ENCODE results near the gene XCR1.

Gene XCR1, protein sequence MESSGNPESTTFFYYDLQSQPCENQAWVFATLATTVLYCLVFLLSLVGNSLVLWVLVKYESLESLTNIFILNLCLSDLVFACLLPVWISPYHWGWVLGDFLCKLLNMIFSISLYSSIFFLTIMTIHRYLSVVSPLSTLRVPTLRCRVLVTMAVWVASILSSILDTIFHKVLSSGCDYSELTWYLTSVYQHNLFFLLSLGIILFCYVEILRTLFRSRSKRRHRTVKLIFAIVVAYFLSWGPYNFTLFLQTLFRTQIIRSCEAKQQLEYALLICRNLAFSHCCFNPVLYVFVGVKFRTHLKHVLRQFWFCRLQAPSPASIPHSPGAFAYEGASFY

DNA sequence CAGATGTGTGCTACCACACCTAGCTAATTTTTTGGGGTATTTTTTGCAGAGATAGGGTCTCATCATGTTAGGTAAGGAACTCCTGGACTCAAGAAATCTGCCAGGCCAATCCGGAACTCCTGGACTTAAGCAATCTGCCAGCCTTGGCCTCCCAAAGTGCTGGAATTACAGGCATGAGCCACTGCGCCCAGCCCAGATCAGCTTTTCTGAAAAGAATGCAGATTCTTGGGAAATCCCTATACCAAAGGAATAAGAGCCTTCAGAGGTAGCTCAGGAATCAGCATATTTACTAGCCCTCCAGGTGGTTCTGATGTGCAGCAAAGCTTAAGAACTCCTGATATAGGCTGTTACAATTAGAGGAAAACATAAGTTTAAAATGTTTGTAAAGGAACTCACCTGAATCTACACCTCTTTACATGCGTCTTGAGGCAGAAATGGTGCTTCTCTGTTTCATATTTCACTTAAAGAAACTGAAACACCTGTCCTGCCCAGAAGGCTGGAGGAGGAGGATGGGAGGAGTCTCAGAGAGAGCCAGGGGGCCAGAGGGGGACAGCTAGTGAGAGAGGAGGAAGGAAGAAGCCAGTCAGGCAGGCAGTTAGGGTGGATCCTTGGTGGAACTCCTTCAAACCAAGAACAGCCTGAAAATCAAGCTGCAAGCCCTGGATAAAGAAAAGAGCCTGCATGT, at the start of gene XCR1:
XCR1 (minus strand) TSS at position 463 of the 685 bp plus-strand sequence. CDS start 5,536 bp downstream, outside the sequence.
- Histone ChIP-seq H3K4me1 (no peaks in the 10 kb centered on the region), H3K9me3 (peaks cover 0 to 7% (median 0%) of the 10 kb centered on the region in 3 donors), H3K27ac (no peak within 1 kb of the TSS), H3K27me3 (no peaks in the 10 kb centered on the region), H3K36me3 (no peaks in the 10 kb centered on the region), H3K4me3 (no peak within 1 kb of the TSS)
- TF ChIP-seq, protein P1, sequence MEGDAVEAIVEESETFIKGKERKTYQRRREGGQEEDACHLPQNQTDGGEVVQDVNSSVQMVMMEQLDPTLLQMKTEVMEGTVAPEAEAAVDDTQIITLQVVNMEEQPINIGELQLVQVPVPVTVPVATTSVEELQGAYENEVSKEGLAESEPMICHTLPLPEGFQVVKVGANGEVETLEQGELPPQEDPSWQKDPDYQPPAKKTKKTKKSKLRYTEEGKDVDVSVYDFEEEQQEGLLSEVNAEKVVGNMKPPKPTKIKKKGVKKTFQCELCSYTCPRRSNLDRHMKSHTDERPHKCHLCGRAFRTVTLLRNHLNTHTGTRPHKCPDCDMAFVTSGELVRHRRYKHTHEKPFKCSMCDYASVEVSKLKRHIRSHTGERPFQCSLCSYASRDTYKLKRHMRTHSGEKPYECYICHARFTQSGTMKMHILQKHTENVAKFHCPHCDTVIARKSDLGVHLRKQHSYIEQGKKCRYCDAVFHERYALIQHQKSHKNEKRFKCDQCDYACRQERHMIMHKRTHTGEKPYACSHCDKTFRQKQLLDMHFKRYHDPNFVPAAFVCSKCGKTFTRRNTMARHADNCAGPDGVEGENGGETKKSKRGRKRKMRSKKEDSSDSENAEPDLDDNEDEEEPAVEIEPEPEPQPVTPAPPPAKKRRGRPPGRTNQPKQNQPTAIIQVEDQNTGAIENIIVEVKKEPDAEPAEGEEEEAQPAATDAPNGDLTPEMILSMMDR (IDR thresholded peaks at IDR 0.05): no peak
- intact Hi-C loops (cut with DNase I; ENCODE audit: low total_unique reads): no loop called here
- no peak for DNase-seq

DNA sequence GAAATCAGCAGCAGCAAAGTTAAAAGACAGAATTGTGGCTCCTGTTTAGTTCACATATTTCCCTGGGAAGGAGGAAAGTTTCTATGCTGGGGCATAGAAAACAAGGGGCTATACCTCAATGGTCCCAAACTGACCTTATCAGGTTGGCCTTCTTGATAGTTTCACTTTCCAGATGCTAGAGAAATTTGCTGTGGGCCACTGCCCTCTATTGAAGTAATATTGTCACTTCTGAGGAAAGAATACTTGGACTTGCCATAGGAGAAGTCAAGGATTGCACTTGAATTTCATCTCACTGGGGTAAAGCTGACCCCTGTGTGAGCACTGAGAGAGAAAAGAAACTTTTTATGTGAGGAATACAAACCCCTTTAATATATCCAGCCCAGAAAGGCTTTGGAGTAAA, 49.3 kb upstream of the XCR1 start:
- DNase-seq: no peak
- intact Hi-C loops (cut with DNase I; ENCODE audit: low total_unique reads): loop anchor here (2.0 kb wide), 1 partner anchor 136 kb away; no protein-coding TSS in a partner anchor
- no peak overlapping the region for H3K27ac ChIP-seq
- H3K4me1 ChIP-seq: no peaks in the 10 kb centered on the region
- H3K27me3 ChIP-seq: no peaks in the 10 kb centered on the region
- H3K9me3 ChIP-seq: no peaks in the 10 kb centered on the region
- H3K4me3 ChIP-seq: no peak overlapping the region
- TF ChIP-seq, protein P1 (IDR thresholded peaks at IDR 0.05): no peak
- no peaks in the 10 kb centered on the region for H3K36me3 ChIP-seq

DNA sequence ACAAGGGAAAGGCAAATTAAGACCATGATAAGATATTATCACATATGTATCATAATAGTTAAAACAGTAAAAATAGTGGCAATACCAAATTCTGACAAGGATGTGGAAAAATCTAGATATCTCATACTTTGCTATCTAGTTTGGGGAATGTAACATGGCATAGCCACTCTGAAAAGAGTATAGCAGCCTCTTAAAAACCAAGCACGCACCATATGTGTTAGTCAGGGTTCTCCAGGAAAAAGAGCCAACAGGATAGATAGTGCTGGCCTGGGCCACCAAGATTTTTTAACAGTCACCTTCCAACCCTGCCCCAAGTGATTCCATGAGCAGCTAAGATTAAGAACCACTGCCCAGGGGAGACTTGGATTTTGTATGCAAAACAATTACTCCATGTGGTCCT, 48.5 kb upstream of the XCR1 start:
- H3K27me3 ChIP-seq: no peaks in the 10 kb centered on the region
- no peak overlapping the region for H3K27ac ChIP-seq
- H3K4me1 ChIP-seq: no peaks in the 10 kb centered on the region
- no peaks in the 10 kb centered on the region for H3K36me3 ChIP-seq
- no peak for DNase-seq
- TF ChIP-seq, protein P1 (IDR thresholded peaks at IDR 0.05): no peak
- H3K9me3 ChIP-seq: no peaks in the 10 kb centered on the region
- intact Hi-C loops (cut with DNase I; ENCODE audit: low total_unique reads): loop anchor here (2.0 kb wide), 1 partner anchor 135 kb away; no protein-coding TSS in a partner anchor
- no peak overlapping the region for H3K4me3 ChIP-seq

DNA sequence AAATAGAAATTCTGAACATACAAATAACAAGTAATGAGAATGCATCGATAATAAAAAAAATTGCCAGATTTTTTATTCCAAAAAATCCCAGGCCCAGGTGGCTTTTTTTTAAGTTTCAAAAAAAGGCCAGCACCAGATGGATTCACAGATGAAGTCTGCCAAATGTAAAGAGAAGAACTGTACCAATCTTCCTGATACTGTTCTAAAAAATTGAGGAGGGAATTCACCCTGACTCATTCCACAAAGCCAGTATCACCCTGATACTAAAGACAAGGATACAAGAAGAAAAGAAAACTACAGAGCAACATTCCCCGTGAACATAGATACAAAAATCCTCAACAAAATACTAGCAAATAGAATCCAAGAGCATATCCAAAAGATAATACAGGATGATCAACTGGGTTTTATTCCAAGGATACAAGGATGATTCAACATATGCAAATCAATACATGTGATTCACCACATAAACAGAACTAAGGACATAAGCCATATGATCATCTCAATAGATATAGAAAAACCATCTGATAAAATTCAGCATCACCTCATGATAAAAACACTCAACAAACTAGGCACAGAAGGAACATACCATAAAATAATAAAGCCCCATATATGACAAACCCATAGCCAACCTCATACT, 44.1 kb upstream of the XCR1 start:
- Histone ChIP-seq H3K4me1 (peaks cover 0 to 14% (median 8%) of the 10 kb centered on the region in 4 donors), H3K4me3 (no peak overlapping the region), H3K27me3 (no peaks in the 10 kb centered on the region), H3K9me3 (no peaks in the 10 kb centered on the region), H3K36me3 (no peaks in the 10 kb centered on the region), H3K27ac (no peak overlapping the region)
- no peak for DNase-seq
- TF ChIP-seq, protein P1 (IDR thresholded peaks at IDR 0.05): no peak
- intact Hi-C loops (cut with DNase I; ENCODE audit: low total_unique reads): no loop called here

DNA sequence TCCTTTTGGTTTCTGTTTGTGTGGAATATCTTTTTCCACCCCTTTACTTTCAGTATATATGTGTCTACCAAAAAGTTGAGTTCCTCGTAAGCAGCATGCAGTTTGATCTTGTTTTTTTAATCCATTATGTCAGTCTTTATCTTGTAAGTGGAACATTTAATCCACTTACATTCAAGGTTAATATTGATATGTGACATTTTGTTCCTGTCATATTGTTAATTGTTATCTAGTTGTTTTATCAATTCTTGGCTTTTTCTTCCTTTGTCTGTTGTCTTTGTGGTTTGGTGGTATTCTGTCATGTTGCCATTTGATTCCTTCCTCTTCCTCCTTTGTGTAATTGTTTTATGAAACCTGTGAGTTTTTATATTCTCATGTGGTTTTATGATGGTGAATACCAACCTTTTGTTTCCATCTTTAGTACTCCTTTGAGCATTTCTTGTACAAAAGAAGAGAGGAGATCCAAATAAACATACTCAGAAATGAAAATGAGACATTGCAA, 43.4 kb upstream of the XCR1 start:
- TF ChIP-seq, protein P1 (IDR thresholded peaks at IDR 0.05): no peak
- intact Hi-C loops (cut with DNase I; ENCODE audit: low total_unique reads): no loop called here

More for the DNA sequence above, 43.4 kb upstream of the XCR1 start:
- no peak overlapping the region for H3K4me3 ChIP-seq
- H3K9me3 ChIP-seq: no peaks in the 10 kb centered on the region
- peaks cover 0 to 16% (median 11%) of the 10 kb centered on the region in 4 donors for H3K4me1 ChIP-seq
- H3K27ac ChIP-seq: no peak overlapping the region
- no peaks in the 10 kb centered on the region for H3K27me3 ChIP-seq
- no peaks in the 10 kb centered on the region for H3K36me3 ChIP-seq
- DNase-seq: no peak
